HepG2 (cell line): Measurements from ENCODE around the gene C9orf43. TPM values are rescaled to one million over a fixed set of nuclear protein-coding genes. Genes with fewer than 3 reads are reported as not detected.
A peak's percentile ranks its signal among the peaks of the same experiment; 100 is the strongest.

Experiments used
- ASH2L ChIP-seq: fragments of 300-600, 200-600 bp; sonication (generic); IDR thresholded peaks from 2 replicates; pipeline ENCODE4 v1.7.0; 2017; ENCODE audit warnings: low read depth, mild to moderate bottlenecking, moderate library complexity, mixed read lengths, low read length; ENCODE audit not compliant: insufficient read length
- ATF1 ChIP-seq: IDR thresholded peaks from 2 replicates; pipeline ENCODE4 v1.6.1; 2016; ENCODE audit warnings: mild to moderate bottlenecking, control low read depth
- BRD4 ChIP-seq: sonication (generic); formaldehyde crosslinking; IDR thresholded peaks from 2 replicates; pipeline ENCODE4 v1.4.0; 2020; ENCODE audit warnings: missing genetic modification reagents
- DMAP1 ChIP-seq: IDR thresholded peaks from 2 replicates; pipeline ENCODE4 v1.6.1; 2016
- JUN ChIP-seq: sonication (generic); formaldehyde crosslinking; IDR thresholded peaks from 2 replicates; pipeline ENCODE4 v1.4.0; 2020; ENCODE audit warnings: mild to moderate bottlenecking, missing genetic modification reagents
- KDM4B ChIP-seq: sonication (generic); formaldehyde crosslinking; IDR thresholded peaks from 2 replicates; pipeline ENCODE4 v1.4.0; 2020; ENCODE audit warnings: missing genetic modification reagents
- MIER3 ChIP-seq: IDR thresholded peaks from 2 replicates; pipeline ENCODE4 v1.6.1; 2016; ENCODE audit warnings: missing compliant biosample characterization, borderline replicate concordance
- NFE2L2 ChIP-seq: fragments of 150-350 bp; IDR thresholded peaks from 2 replicates; pipeline ENCODE4 v1.6.1; 2014; ENCODE audit warnings: low read length
- NR2C2 ChIP-seq: sonication (generic); formaldehyde crosslinking; IDR thresholded peaks from 2 replicates; pipeline ENCODE4 v1.4.0; 2020; ENCODE audit warnings: missing genetic modification reagents, mild to moderate bottlenecking, moderate library complexity, borderline replicate concordance
- PHF8 ChIP-seq: sonication (generic); formaldehyde crosslinking; IDR thresholded peaks from 2 replicates; pipeline ENCODE4 v1.5.0; 2020; ENCODE audit warnings: missing genetic modification reagents
- SIX1 ChIP-seq: sonication (generic); formaldehyde crosslinking; IDR thresholded peaks from 2 replicates; pipeline ENCODE4 v1.4.0; 2020; ENCODE audit warnings: missing genetic modification reagents, borderline replicate concordance
- THAP11 ChIP-seq: IDR thresholded peaks from 2 replicates; pipeline ENCODE4 v1.6.1; 2016; ENCODE audit warnings: missing biosample characterization, missing genetic modification reagents
- ZBTB3 ChIP-seq: sonication (generic); formaldehyde crosslinking; IDR thresholded peaks from 2 replicates; pipeline ENCODE4 v1.4.0; 2020; ENCODE audit warnings: low read depth, mild to moderate bottlenecking, moderate library complexity, missing genetic modification reagents, borderline replicate concordance
- ZNF180 ChIP-seq: sonication (generic); formaldehyde crosslinking; IDR thresholded peaks from 2 replicates; pipeline ENCODE4 v1.4.0; 2020; ENCODE audit warnings: low read depth, missing genetic modification reagents, borderline replicate concordance
- ZNF430 ChIP-seq: sonication (generic); formaldehyde crosslinking; IDR thresholded peaks from 2 replicates; pipeline ENCODE4 v1.9.0; 2021; ENCODE audit warnings: mild to moderate bottlenecking, missing genetic modification reagents
- polyA plus RNA-seq, 8 experiments: library from polyadenylated mRNA; depleted of rRNA in 3 of 8; stranded (reverse) in 7 of 8; unstranded in 1 of 8; fragments of >200 nt; fragmentation: Illumina TruSeq in 4 of 8; extraction: Trizol in 4 of 8; gene quantifications; 2 replicates each; pipeline versions ENCODE4 v1.2.1 to v1.2.3, GENCODE V29; 2011 to 2016; ENCODE audit warnings: low read depth in 4 of 8, missing spikeins in 1 of 8, mixed read lengths in 1 of 8; ENCODE audit not compliant: insufficient read depth in 1 of 8
- total RNA-seq, 5 experiments: library from RNA; depleted of rRNA; stranded (reverse); fragments of >200 nt; fragmentation: Illumina TruSeq; extraction: Trizol; gene quantifications; 2 replicates each; pipeline ENCODE4 v1.2.3, GENCODE V29; 2016; ENCODE audit warnings: low read depth in 1 of 5
- TF ChIP-seq, protein P1 (sequence below): IDR thresholded peaks from 2 replicates; pipeline ENCODE4 v1.6.1; 2016; ENCODE audit warnings: low read depth
- TF ChIP-seq, protein P2 (sequence below): sonication (generic); formaldehyde crosslinking; conservative IDR thresholded peaks from 2 replicates; pipeline ENCODE4 v1.4.0; 2020; ENCODE audit warnings: missing genetic modification reagents
- TF ChIP-seq, protein P3 (sequence below): sonication (generic); IDR thresholded peaks from 2 replicates; pipeline ENCODE4 v1.6.1; 2016; ENCODE audit warnings: low read depth, borderline replicate concordance
- TF ChIP-seq, protein P4 (sequence below): IDR thresholded peaks from 2 replicates; pipeline ENCODE4 v1.6.1; 2016; ENCODE audit warnings: missing genetic modification reagents, missing compliant biosample characterization
- TF ChIP-seq, protein P5 (sequence below): sonication (generic); formaldehyde crosslinking; IDR thresholded peaks from 2 replicates; pipeline ENCODE4 v1.4.0; 2020; ENCODE audit warnings: missing genetic modification reagents, borderline replicate concordance

Gene C9orf43
- total and polyA plus RNA-seq, 2 of the 13 experiments (the other 11 are each of a cell fraction or from before 2014, with no cell fraction given) = 0.24 to 0.31 TPM

DNA sequence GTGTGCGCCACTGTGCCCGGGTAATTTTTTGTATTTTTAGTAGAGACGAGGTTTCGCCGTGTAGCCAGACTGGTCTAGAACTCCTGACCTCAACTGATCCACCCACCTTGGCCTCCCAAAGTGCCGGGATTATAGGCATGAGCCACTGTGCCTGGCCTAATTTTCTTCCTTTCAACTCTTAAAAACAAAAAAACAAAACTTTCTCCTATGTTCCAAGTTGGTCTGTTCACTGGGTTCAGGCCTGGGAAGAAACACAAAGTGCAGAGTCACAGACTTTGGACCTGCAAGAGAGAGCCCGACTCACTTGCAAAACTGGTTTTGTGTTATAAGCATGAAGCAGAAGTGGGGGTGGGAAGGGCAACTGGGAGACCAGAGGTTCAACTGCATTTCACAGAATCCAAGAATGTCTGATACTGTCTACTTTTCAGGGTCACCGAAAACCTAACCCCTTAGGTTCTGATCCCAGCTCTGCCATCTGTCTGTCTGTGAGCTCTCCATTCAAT, 28.6 kb upstream of the C9orf43 start (continued):
- TF ChIP-seq, protein P1, sequence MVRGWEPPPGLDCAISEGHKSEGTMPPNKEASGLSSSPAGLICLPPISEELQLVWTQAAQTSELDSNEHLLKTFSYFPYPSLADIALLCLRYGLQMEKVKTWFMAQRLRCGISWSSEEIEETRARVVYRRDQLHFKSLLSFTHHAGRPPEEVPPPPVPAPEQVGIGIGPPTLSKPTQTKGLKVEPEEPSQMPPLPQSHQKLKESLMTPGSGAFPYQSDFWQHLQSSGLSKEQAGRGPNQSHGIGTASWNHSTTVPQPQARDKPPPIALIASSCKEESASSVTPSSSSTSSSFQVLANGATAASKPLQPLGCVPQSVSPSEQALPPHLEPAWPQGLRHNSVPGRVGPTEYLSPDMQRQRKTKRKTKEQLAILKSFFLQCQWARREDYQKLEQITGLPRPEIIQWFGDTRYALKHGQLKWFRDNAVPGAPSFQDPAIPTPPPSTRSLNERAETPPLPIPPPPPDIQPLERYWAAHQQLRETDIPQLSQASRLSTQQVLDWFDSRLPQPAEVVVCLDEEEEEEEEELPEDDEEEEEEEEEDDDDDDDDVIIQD (CRISPR knock-in tag) = peak; percentile 36; the same call in 1 of the 2 replicates
- TF ChIP-seq MIER3 (CRISPR knock-in tag) = peak; percentile 80; the same call in 1 of the 2 replicates
- peak; percentile 17; the same call in 1 of the 2 replicates for TF ChIP-seq DMAP1
- peak; percentile 45; the same call in 1 of the 2 replicates for TF ChIP-seq NR2C2 (CRISPR knock-in tag)
- peak; percentile 51; the same call in 1 of the 2 replicates for TF ChIP-seq BRD4 (CRISPR knock-in tag)
- TF ChIP-seq ZNF180 (CRISPR knock-in tag) = no peak
- TF ChIP-seq THAP11 (CRISPR knock-in tag) = peak; percentile 56
- TF ChIP-seq, protein P2, sequence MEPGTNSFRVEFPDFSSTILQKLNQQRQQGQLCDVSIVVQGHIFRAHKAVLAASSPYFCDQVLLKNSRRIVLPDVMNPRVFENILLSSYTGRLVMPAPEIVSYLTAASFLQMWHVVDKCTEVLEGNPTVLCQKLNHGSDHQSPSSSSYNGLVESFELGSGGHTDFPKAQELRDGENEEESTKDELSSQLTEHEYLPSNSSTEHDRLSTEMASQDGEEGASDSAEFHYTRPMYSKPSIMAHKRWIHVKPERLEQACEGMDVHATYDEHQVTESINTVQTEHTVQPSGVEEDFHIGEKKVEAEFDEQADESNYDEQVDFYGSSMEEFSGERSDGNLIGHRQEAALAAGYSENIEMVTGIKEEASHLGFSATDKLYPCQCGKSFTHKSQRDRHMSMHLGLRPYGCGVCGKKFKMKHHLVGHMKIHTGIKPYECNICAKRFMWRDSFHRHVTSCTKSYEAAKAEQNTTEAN (CRISPR knock-in tag) = 0 out of 2 replicates have a peak, but pooled peaks have one; percentile 7
- TF ChIP-seq, protein P3, sequence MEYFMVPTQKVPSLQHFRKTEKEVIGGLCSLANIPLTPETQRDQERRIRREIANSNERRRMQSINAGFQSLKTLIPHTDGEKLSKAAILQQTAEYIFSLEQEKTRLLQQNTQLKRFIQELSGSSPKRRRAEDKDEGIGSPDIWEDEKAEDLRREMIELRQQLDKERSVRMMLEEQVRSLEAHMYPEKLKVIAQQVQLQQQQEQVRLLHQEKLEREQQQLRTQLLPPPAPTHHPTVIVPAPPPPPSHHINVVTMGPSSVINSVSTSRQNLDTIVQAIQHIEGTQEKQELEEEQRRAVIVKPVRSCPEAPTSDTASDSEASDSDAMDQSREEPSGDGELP = 0 out of 2 replicates have a peak, but pooled peaks have one; percentile 22
- TF ChIP-seq, protein P4, sequence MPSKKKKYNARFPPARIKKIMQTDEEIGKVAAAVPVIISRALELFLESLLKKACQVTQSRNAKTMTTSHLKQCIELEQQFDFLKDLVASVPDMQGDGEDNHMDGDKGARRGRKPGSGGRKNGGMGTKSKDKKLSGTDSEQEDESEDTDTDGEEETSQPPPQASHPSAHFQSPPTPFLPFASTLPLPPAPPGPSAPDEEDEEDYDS (CRISPR knock-in tag) = peak; percentile 62; the same call in 1 of the 2 replicates
- TF ChIP-seq JUN (CRISPR knock-in tag) = no peak
- TF ChIP-seq ZBTB3 = no peak
- no peak for TF ChIP-seq PHF8 (CRISPR knock-in tag)
- no peak for TF ChIP-seq NFE2L2
- TF ChIP-seq ASH2L = peak; percentile 42
- TF ChIP-seq ATF1 = 0 out of 2 replicates have a peak, but pooled peaks have one; percentile 39
- TF ChIP-seq, protein P5, sequence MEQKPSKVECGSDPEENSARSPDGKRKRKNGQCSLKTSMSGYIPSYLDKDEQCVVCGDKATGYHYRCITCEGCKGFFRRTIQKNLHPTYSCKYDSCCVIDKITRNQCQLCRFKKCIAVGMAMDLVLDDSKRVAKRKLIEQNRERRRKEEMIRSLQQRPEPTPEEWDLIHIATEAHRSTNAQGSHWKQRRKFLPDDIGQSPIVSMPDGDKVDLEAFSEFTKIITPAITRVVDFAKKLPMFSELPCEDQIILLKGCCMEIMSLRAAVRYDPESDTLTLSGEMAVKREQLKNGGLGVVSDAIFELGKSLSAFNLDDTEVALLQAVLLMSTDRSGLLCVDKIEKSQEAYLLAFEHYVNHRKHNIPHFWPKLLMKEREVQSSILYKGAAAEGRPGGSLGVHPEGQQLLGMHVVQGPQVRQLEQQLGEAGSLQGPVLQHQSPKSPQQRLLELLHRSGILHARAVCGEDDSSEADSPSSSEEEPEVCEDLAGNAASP = peak; percentile 54; the same call in 1 of the 2 replicates
- TF ChIP-seq ZNF430 (CRISPR knock-in tag) = 0 out of 2 replicates have a peak, but pooled peaks have one; percentile 57
- TF ChIP-seq KDM4B (CRISPR knock-in tag) = 0 out of 2 replicates have a peak, but pooled peaks have one; percentile 21
- 0 out of 2 replicates have a peak, but pooled peaks have one; percentile 33 for TF ChIP-seq SIX1 (CRISPR knock-in tag)
